ENCODE measurements around the gene KCNN3. TPM values are rescaled to one million over a fixed set of nuclear protein-coding genes. Genes with fewer than 3 reads are reported as not detected.

The KCNN3 gene
- total and polyA plus RNA-seq, 2 of the 8 experiments (the other 6 are each of a cell fraction or from before 2014, with no cell fraction given), result 2.8 to 3.7 TPM

DNA sequence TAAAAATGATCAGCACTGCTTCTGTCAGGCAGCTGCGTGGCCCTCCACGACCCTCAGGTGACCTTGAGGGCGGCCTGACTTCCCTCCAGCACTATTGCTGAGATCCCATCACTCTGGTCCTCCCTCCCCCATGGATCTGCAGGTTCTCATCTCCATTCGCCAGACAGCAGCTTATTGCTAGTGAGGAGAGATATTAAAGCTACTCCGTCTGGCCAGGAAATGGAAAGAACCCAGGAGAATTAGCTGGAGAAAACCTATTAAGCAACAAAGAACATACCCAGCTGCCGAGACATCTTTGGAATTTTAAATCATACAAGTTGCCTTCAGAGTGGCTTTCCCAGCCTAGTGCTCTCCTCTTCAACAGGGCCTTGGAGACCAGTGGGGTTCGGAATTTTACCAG, 25.7 kb upstream of the KCNN3 start:
- Histone ChIP-seq H3K36me3 (ENCODE audit: control insufficient read depth in 2 of 4, insufficient read depth in 4 of 4, low read length in 3 of 4) (no peaks in the 10 kb centered on the region), H3K4me3 (ENCODE audit: extremely low read depth in 1 of 4, insufficient read depth in 2 of 4, low read depth in 3 of 4, low read length in 4 of 4) (no peak overlapping the region), H3K27ac (ENCODE audit: low read depth, low read length) (no peak overlapping the region), H4K5ac (ENCODE audit: insufficient read length, low read depth, low read length) (no peak overlapping the region), H3K4ac (replicated peaks; ENCODE audit: insufficient read length, low read depth, low read length) (no peak overlapping the region), H3K23ac (ENCODE audit: insufficient read length) (no peak overlapping the region), H3K23me2 (ENCODE audit: low read depth, low read length) (peaks cover 3% of the 10 kb centered on the region; the same call in 1 of the 2 replicates), H3K4me2 (ENCODE audit: insufficient read depth in 1 of 2, low read depth in 2 of 2, low read length in 2 of 2) (no peak overlapping the region), H3K14ac (ENCODE audit: insufficient read length) (no peak overlapping the region), H2BK15ac (ENCODE audit: low read length) (no peak overlapping the region), H3K79me2 (ENCODE audit: control insufficient read depth in 1 of 2, insufficient read depth in 2 of 2, low read length in 2 of 2) (no peaks in the 10 kb centered on the region), H2AFZ (ENCODE audit: low read length) (no peak overlapping the region), H4K20me1 (replicated peaks in 1 of 2; ENCODE audit: control insufficient read depth in 1 of 2, insufficient read depth in 2 of 2, low read length in 2 of 2) (no peaks in the 10 kb centered on the region), H3K9ac (replicated peaks in 1 of 4; ENCODE audit: extremely low read depth in 1 of 4, low read depth in 3 of 4, low read length in 3 of 4) (no peak overlapping the region), H3K9me3 (ENCODE audit: insufficient read depth in 2 of 2, low read depth in 1 of 2, low read length in 1 of 2) (peaks cover 0 to 4% of the 10 kb centered on the region in 2 experiments; a peak in 1 of 4 replicates), H3K4me1 (replicated peaks in 1 of 4; ENCODE audit: control insufficient read depth in 3 of 4, insufficient read depth in 4 of 4, low read length in 3 of 4) (no peaks in the 10 kb centered on the region; a peak in 1 of 7 replicates), H2BK12ac (ENCODE audit: low read depth, low read length) (no peak overlapping the region), H3K79me1 (ENCODE audit: low read depth, low read length) (no peaks in the 10 kb centered on the region), H3K18ac (ENCODE audit: extremely low read depth, low read length) (no peak overlapping the region), H2AK5ac (ENCODE audit: low read depth, low read length) (no peak overlapping the region), H4K91ac (replicated peaks; ENCODE audit: insufficient read length, low read length) (no peak overlapping the region), H2BK5ac (ENCODE audit: low read depth, low read length) (no peak overlapping the region), H3K27me3 (replicated peaks in 1 of 4; ENCODE audit: control insufficient read depth in 3 of 4, extremely low read depth in 1 of 4, insufficient read depth in 3 of 4, low read length in 3 of 4) (no peaks in the 10 kb centered on the region), H2BK20ac (ENCODE audit: low read length) (no peak overlapping the region), H3K56ac (replicated peaks; ENCODE audit: insufficient read length, low read depth, low read length) (no peak overlapping the region), H4K8ac (ENCODE audit: extremely low read depth, insufficient read depth, low read length) (no peak overlapping the region), H2BK120ac (replicated peaks; ENCODE audit: low read depth, low read length) (no peak overlapping the region)
- WGBS, 2 experiments (ENCODE audit: extremely low coverage in 1 of 2, insufficient coverage in 1 of 2, insufficient read length in 1 of 2, insufficient replicate concordance in 2 of 2, low coverage in 1 of 2, low lambda C conversion rate in 2 of 2, missing lambda C conversion rate in 1 of 2), result 90% methylated on average over 7 of the region's 7 CpGs; no CpG with 5 or more reads in 1 of the 2 experiments
- TF ChIP-seq SUZ12 (IDR thresholded peaks at IDR 0.05; ENCODE audit: low read length), result no peak
- CTCF ChIA-PET (ENCODE audit: partially characterized antibody), result interaction anchor here (0.6 to 2.5 kb wide), 8 partner anchors 11 to 166 kb away, joined by 3 to 8 read pairs (median 4); no protein-coding TSS in a partner anchor
- DNase-seq (ENCODE audit: low read depth in 1 of 2, low spot score in 2 of 2) (no peak), FAIRE-seq (no peak)
- POLR2A ChIA-PET (ENCODE audit: partially characterized antibody), result no interaction called here
